ENCODE results near the gene EIF4ENIF1.

- TF ChIP-seq CTCF (IDR thresholded peaks at IDR 0.05): no peak
- no peak for TF ChIP-seq POLR2AphosphoS5 (IDR thresholded peaks at IDR 0.05)
- no peak for TF ChIP-seq POLR2A (IDR thresholded peaks at IDR 0.05)
Observed at GRCh38 chr22:31465307-31465706, 24.3 kb downstream of the EIF4ENIF1 start.

Data from upper lobe of left lung (tissue), 4 donors.